NCI-H2107 (cell line): ENCODE measurements around the gene ACVR2B.
A peak's percentile ranks its signal among the peaks of the same experiment; 100 is the strongest.
"Not testable (repeated sequence)": the region's sequence is repeated elsewhere in the genome, so short reads cannot be mapped to it uniquely, and the experiment has no call there.

ENCODE experiments used
- DNase-seq: peaks from one replicate; lab custom pipeline; 2025; lab: John Stamatoyannopoulos, UW

ACVR2B gene

GRCh38 chr3:38453075-38453912 is at the start of gene ACVR2B:
Gene ACVR2B, plus strand, starts transcription at chr3:38453890. Its CDS starts 433 bp downstream, at chr3:38454323.
- peak; percentile 33 for DNase-seq

GRCh38 chr3:38404286-38404685 is 49.4 kb upstream of the ACVR2B start:
- DNase-seq: no peak

- no peak for DNase-seq
Measured at GRCh38 chr3:38411591-38411990, 42.1 kb upstream of the ACVR2B start.

GRCh38 chr3:38420758-38421157 is 32.9 kb upstream of the ACVR2B start:
- not testable (repeated sequence) for DNase-seq

GRCh38 chr3:38421679-38422336 is 31.9 kb upstream of the ACVR2B start:
- no peak for DNase-seq

- DNase-seq: not testable (repeated sequence)
Measured at GRCh38 chr3:38426798-38427426, 26.8 kb upstream of the ACVR2B start.

DNA sequence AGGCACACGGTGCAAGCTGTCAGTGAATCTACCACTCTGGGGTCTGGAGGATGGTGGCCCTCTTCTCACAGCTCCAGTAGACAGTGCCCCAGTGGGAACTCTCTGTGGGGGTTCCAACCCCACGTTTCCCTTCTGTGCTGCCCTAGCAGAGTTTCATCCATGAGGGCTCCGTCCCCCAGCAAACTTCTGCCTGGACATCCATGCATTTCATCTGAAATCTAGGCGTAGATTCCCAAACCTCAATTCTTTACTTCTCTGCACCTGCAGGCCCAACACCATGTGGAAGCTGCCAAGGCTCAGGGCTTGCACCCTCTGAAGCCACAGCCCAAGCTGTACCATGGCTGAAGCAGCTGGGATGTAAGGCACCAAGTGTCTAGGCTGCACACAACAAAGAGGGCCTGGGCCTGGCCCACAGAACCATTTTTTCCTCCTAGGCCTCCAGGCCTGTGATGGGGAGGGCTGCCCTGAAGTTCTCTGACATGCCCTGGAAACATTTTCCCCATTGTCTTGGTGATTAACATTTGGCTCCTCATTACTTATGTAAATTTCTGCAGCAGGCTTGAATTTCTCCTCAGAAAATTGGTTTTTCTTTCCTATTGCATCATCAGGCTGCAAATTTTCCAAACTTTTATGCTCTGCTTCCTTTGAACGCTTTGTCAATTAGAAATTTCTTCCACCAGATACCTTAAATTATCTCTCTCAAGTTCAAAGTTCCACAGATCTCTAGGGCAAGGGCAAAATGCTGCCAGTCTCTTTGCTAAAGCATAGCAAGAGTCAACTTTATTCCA is 20.6 kb upstream of the ACVR2B start:
- not testable (repeated sequence) for DNase-seq

- DNase-seq: not testable (repeated sequence)
Measured at GRCh38 chr3:38433661-38434060, 20.0 kb upstream of the ACVR2B start.

GRCh38 chr3:38438436-38439069 is 15.1 kb upstream of the ACVR2B start:
- DNase-seq: not testable (repeated sequence)

- not testable (repeated sequence) for DNase-seq
Measured at GRCh38 chr3:38443205-38443604, 10.5 kb upstream of the ACVR2B start.

DNA sequence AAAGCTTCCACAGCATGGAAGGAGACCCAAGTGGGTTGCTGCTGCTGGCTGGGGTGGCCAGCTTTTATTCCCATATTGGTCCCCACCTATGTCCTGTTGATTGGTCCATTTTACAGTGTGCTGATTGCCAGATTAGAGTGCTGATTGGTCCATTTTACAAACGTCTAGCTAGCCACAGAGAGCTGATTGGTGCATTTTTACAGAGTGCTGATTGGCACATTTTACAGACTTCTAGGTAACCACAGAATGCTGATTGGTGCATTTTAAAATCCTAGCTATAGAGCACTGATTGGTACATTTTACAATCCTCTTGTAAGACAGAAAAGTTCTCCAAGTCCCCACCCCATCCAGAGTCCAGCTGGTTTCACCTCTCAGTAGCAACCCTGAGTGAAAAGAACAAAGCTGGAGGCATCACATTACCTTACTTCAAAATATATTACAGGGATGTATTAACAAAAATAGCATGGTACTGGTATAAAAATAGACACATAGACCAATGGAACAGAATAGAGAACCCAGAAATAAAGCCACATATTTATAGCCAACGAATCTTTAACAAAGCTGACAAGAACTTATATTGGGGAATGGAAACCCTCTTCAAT is 7.5 kb upstream of the ACVR2B start:
- DNase-seq: no peak

GRCh38 chr3:38446812-38447211 is 6.9 kb upstream of the ACVR2B start:
- DNase-seq: no peak

- DNase-seq: no peak
Measured at GRCh38 chr3:38450853-38451252, 2.8 kb upstream of the ACVR2B start.

DNA sequence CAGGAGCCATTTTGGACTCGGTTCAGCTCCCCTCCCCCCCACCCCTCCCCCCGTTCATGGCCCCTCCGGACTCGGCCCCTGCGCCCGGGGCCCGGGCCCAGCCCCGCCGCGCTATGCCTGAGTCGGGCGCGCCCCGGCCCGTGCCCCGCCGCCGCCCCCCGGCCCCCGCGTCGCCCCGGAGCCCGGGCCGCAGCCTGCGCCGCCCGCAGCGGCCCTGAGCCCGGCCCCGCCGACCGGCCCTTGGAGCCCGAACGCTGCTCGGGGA is 155 bp downstream of the ACVR2B start:
- no peak for DNase-seq

DNA sequence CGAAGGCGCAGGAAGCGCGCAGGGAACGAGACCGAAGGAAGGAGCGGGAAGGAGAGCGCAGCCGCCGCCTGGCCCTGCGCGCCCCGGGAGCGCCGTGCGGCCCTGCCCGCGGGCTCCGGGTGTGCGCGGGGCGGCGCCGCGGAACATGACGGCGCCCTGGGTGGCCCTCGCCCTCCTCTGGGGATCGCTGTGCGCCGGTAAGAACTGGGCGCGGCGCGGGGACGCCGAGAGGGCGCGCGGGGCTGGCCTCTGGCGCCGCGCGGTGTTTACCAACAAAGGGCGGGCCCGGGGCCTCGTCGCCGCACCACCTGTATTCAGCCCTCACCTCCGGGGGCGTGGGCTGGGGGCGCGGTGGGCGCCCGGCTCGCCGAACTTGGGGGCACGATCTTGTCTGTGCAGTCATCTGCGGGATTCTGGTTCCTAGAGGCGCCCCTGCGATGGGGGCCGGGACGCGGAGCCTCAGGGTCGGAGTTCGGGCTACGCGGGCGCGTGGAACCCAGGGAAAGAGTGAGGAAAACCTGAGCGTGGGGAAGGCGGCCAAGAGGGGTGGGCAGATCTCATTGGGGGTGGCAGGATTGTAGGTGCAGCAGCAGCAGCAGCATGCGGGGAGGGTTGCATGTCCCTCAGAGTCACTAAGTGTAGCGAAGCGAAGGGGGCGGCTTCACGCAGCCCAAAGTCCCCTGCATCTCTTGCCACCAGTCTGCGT is 641 bp downstream of the ACVR2B start:
- DNase-seq: no peak

- DNase-seq: peak; percentile 73
Measured at GRCh38 chr3:38454884-38455638, 1.4 kb downstream of the ACVR2B start.

- DNase-seq: no peak
Measured at GRCh38 chr3:38455639-38456430, 2.1 kb downstream of the ACVR2B start.

DNA sequence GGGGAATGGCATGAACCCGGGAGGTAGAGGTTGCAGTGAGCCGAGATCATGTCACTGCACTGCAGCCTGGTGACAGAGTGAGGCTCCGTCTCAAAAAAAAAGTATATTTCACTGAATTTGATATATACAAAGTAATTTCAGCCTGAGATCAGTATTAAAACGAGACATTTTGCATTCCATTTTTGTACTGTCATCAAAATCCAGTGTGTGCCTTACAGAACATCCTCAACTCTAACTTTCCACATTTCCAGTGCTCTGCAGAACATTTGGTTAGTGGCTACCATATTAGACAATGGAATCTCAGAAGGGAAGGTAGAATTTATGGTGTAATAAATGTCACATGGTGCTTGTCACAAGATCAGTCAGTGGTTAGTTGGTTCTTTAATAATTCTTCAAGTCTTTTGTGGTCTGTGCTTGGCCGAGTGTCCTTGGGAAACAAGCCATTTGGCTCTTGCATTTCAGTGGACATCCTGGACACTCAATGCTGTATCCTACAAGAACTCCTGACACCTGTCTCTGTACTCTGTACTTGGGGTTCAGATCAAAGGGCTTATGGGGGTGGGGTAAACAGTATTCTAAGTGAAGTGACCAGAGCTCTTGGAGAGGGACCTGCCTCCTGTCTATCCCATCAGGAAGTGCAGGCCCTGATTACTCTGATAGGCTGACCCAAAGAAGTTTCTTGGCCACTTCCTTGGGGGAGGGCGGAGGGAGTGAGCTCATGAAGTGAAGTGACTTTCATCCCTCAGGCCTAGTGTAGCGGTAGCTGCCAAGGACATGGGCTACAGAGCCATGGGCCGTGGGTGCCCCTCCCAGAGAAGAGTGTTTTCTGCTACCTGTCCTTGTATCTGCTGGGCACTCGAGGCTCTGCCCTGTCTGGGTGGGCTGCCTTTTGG is 3.7 kb downstream of the ACVR2B start:
- no peak for DNase-seq
